Stimulated activated CD4-positive, alpha-beta T cell treated with anti-CD3 and anti-CD28 coated beads, TNF-alpha, amount 100 ng/mL, for 48 hours (primary cell): ENCODE data around the gene TRAF7.

ENCODE experiments used
- DNase-seq, 3 donors: peaks; one replicate each; pipeline ENCODE4 v3.0.0-alpha.2; 2020; ENCODE audit warnings: low read depth in 3 of 3

Gene TRAF7

DNA sequence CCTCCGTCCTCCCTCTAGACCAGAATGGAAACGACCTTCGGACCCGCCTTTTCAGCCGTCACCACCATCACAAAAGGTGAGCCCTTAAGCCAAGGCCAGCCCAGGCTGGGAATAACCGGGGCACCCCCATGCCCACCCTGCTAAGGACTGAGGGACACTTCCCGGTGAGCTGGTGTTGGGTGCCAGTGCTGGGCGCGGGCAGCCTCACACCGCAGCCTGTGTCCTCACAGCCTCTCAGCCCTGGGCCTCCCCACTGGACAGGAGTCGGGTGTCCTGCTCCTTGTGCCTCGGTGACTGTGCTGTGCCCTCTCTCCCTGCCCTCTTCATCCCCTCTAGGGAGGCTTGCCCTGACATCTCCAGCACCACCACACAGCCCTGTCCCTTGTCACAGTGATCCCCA lies 10.3 kb downstream of the TRAF7 start:
- no peak for DNase-seq

DNA sequence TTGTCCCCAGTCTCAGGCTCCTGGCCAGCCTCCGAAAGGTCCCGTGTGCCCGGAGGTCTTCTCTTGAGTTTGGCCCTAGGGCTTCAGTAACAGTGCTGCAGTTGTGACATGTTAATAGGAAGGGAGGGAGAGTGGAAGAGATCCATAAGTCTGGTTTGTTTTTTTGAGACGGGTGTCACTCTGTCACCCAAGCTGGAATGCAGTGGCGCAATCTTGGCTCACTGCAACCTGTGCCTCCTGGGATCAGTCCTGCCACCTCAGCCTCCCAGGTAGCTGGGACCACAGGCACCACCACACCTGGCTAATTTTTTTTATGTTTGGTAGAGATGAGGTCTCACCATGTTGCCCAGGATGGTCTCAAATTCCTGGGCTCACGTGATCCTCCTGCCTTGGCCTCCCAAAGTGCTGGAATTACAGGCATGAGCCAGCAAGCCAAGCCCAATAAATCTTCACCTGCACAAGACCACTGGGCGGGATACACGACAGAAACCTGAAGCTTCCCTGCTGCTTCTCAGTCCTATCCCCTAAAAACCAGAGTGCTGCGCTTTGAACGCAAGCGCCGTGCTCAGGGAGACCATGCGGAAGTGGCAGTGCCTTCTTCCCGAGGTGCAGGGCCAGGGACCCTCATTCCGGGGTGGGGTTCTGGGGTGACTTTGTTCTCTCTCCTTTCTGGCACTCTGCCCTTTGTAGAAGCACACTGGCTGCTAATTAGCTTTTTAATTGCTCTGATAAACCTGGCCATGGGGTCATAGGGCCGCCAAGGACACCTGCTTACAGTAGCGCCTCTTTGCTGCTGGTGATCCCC lies 10.9 kb downstream of the TRAF7 start:
- DNase-seq, result no peak

DNA sequence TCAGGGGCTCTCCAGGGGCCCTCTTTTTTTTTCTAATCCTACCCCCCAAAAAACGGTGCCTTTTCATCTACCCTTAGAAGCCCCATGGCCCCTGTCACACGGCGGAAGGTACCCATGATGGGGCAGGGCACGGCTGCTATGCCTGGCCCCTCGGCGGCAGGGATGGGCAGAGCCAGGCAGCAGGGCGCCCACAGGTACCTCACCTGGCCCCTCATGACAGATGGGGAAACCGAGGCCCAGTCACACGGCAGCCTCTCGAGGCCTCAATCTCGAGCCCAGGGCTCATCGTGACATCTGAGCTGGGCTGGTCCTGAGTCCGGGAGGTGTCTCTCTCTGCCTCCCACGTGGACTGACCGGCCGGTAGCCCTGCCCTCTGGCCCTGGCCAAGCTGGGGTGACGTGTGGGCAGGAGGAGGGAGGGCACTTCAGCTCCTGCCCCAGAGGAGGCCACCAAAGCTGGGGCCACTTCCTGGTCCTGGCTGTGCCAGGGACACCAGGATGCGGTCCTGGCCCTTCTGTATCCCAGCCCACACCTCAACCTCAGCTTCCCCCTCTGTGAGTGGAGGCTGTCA lies 11.6 kb downstream of the TRAF7 start:
- no peak for DNase-seq

DNA sequence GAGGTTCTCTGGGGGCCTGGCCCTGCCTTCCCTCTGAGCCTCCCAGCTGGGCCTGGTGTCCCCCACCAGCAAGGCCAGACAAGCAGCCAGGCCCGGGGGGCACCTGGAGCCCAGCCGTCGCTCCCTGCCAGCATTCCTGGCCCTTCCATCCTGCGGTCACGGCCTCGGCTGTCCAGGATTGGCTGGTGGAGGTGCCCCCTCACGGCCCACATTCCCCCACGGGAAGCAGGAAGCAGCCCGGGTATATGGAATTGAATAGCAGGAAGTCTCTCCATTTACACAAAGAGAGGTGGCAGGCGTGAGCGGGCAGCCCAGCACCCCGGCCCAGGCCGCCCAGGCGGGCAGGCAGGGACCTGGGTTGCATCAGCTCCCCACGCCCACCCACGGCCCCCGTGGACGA lies 14.5 kb downstream of the TRAF7 start:
- no peak for DNase-seq

DNA sequence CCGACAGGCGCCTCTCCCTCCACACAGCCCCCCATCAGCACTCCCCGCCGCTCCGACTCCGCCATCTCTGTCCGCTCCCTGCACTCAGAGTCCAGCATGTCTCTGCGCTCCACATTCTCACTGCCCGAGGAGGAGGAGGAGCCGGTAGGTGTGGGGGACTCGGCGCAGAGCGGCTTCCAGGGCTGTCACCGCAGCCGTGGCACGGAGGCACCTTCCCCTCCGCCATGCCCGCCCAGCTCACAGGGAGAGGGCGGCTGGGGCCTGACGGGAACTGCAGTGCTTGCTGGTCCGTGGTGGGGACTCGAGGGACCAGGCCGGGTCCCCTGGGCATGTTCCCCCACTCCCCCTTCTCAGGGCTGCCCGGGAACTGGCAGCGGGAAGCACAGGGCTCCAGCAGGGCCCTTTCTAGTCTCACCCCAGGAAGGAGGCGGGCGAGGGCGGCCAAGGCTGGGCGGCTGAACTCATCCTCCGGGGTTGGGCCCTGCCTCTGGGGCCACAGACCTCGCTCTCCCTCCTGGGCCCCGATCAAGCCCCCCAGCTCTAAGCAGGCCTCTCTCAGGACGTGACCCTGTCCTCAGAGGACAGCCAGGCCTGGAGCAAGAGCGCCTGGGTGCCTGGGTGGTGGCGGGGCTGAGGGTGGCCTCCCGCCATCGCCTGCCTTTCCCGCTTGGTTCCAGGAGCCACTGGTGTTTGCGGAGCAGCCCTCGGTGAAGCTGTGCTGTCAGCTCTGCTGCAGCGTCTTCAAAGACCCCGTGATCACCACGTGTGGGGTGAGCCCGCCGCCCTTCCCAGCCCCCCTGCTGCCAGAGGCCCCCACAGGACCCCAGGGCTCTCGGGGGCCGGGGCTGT lies 15.2 kb downstream of the TRAF7 start:
- DNase-seq, result no peak

DNA sequence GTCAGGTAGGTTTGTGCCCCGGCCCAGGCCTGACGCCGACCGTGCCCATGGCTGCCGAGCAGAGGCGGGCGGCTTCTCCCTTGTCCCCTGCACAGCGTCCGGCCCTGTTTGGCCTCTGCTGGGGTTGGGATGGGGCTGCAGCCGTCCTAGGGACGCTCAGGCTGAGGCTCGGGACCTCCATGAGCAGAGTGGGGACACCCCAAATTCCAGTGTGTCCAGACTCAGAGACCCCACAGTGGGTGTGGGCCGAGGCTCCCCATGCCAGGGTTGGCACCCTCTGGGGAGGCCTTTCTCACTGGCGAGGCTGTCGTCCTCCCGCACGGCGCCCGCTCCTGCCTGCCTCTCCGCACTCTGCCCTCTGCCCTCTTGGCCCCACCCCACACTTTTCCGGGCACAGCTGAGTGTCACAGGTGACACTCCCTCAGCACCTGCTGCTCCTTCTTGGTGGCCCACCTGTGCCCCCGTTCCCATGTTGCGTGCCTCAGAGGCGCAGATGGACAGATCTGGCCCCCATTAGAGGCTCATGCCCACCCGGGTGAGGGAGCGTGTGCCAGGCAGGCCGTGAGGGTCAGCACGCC lies 16.1 kb downstream of the TRAF7 start:
- no peak for DNase-seq

DNA sequence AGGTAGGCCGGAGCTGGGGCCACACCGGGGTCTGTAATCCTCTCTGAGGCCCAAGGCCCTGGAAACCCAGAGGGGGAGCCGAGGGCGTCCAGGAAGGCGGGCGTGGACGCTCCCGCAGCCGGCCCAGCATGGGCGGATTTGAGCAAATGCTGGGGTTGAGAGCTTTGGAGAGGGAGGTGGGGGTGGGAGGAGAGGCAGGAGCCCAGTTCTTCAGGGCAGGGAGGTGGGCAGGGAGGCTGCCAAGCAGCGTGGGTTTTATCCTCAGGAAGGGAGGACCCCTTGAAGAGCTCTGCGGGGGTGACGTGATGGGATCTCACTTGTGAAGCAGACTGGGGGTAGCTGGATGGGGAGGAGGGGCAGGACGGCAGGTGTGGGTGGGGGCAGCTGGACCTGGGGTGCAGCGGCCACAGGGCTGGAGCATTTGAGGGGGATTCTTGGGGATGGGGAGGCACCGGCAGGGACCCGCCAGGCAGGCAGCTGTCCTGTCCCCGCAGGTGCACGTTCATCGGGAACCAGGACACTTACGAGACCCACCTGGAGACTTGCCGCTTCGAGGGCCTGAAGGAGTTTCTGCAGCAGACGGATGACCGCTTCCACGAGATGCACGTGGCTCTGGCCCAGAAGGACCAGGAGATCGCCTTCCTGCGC lies 17.2 kb downstream of the TRAF7 start:
- no peak for DNase-seq

DNA sequence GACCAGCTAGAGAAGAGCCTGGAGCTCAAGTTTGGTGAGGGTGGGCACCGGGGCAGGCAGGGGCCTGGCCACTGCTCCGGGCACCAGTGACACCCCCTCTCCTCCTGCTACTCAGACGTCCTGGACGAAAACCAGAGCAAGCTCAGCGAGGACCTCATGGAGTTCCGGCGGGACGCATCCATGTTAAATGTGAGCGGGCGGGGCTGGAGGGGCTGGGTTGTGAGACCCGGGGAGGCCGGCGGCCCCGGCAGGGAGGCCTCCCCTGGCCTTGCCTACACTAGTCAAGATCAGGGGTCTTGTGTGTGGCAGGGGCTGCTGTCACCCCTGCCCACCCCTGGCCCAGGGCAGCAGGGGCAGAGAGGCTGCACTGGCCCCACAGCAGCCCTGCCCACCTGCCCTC lies 17.8 kb downstream of the TRAF7 start:
- DNase-seq, result no peak

DNA sequence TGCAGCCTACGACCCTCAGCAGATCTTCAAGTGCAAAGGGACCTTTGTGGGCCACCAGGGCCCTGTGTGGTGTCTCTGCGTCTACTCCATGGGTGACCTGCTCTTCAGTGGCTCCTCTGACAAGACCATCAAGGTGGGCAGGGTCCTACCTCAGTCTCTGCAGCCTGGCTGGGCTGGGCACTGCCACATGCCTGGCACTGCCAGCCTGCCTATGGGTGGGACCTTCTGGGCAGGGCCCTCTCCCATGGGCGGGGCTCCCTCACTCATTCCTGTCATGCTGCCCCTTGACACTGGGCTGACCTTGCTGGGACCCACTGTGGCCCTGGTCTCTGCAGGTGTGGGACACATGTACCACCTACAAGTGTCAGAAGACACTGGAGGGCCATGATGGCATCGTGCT lies 18.3 kb downstream of the TRAF7 start:
- DNase-seq, result no peak

DNA sequence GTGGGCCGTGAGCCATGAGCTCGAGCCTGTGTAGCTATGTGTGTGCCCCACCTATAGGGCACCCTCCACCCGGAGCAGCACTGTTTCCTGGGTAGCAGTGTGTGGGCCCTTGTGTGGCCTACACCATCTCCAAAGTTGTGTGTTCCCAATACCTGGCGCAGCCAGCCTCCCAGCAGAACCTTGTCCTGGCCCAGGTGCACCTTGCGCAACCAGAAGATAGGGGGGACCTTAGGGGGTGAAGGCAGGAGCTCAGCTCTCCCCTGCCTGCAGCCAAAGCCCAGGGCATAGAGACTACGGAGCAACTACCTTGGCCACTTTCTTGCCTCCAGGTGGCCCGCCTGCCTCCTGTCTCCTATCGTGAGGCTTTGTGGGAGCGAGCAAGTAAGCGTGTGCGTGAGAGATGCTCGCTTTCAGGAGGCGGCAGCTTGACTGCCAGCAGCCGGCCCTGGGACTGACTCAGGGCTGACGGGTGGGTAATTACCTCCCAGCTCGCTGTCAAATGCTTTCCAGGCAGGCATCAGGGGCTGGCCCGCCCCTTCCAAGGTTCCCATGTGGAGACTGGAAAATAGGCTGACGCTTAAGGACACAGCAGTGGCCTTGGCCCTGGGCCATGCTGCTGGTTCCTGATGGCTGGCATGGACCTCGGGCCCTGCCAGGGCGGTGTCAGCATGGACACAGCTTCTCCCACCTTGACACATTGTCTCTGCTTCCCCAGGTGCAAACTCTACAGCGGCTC lies 19.0 kb downstream of the TRAF7 start:
- DNase-seq, result no peak

DNA sequence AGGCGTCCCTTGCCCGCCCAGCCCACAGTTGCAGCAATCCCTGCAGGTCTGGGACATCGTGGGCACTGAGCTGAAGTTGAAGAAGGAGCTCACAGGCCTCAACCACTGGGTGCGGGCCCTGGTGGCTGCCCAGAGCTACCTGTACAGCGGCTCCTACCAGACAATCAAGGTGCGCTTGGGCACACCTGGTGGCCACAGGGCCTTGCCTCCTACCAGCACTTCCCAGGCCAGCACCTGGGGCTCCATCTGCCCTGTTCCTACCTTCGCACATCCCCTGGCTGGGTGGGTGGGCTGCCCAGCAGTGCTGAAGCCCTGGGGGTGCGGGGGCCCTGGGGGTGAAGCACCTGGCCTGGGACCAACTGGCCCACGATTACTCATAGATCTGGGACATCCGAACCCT lies 19.9 kb downstream of the TRAF7 start:
- no peak for DNase-seq

DNA sequence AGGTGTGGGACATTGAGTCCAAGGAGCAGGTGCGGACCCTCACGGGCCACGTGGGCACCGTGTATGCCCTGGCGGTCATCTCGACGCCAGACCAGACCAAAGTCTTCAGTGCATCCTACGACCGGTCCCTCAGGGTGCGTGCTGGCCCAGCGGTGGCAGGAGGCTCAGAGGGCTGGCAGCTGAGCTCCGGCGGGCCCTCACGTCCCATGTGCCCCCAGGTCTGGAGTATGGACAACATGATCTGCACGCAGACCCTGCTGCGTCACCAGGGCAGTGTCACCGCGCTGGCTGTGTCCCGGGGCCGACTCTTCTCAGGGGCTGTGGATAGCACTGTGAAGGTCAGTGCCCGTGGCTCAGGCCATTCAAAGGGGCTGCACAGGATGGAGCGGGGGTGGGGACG lies 20.5 kb downstream of the TRAF7 start:
- DNase-seq, result no peak

DNA sequence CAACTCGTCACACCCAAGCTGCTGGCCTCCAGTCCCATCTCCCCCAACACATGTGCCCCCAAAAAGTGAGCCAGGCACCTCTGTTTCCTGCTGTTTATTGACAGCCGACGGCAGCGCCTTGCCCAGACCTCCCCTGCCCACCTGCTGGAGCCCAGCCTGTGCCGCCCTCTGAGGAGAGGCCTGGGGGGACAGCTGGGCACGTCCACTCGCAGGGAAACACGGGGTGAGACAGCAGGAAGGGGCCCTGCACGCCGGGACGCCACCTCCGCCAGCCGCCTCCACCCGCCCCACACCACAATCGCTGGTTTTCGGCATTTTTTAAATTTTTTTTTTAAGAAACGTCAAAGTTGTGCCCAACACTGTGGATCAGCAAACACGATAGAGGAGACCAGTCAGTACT lies 21.5 kb downstream of the TRAF7 start:
- no peak for DNase-seq

DNA sequence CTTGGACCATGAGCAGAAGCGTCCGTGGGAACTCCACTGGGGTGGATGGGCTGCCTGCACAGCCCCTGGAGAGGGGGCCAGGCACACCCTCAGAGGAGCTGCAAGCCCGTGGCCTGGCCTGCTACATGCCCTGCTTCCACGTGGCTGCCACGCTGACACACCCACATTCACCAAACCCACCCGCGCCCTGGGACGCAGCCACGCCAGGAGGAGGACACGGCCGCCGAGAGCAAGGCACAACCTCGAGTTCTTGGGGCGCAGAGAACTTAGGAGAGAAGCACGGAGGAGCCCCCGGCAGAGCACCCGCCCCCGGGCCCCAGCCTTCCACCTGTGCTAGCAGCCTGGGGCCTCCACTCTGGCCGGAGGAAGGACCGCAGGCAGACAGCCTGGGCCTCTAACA lies 22.0 kb downstream of the TRAF7 start:
- no peak for DNase-seq

DNA sequence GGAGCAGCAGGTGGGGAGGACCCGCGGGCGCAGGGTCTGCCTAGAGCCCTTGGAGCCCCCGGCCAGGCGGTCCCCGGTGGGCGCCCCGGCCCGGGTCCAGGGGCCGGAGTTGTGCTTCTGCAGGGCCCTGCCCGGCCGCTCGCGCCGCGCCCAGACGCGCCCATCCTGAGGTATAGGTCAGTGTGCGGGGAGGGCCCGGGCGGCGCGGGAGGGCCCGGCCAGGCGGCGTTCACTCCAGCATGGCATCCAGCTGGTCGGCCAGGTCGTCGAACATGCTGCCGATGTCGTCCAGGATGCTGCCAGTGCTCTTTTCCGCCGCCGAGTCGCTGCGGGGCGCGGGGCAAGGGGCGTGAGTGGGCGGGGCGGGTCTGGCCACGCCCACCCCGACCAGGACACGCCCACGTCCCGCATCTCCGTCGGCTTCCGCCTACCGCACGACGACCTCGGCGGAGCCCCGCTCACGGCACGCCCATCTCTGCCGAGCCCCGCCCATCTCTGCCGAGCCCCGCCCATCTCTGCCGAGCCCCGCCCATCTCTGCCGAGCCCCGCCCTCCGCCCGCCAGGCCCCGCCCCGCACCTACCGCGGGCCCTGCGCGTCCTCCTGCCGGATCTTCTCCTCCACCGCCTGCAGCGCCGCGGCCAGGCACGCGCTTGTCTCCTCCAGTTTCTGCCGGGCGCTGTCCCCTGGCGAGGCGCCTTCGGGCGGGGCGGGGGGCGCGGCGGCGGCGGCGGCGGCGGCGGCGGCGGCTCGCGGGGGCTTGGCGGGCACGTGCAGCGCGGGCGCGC lies 22.9 kb downstream of the TRAF7 start:
- peak; percentile 13 to 25 (median 22) for DNase-seq

DNA sequence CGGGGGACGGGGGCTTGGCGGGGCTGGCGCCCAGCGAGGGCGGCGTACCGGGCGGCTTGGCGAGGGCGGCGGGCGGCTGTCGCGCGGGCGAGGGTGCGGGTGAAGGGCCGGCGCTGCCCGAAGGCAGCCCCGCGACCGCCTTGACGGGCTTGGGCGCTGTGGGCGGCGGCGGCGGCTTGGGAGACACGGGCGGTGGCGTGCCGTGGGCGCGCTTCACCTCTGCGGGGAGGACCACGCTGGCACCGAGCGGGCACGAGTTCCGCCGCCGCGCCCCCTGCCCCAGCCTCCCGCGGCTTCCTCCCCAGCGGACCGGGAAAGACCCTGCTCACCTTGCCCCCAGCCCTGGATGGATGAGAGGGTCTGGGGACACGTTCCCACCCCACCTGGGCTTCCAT lies 23.5 kb downstream of the TRAF7 start:
- DNase-seq, result no peak

DNA sequence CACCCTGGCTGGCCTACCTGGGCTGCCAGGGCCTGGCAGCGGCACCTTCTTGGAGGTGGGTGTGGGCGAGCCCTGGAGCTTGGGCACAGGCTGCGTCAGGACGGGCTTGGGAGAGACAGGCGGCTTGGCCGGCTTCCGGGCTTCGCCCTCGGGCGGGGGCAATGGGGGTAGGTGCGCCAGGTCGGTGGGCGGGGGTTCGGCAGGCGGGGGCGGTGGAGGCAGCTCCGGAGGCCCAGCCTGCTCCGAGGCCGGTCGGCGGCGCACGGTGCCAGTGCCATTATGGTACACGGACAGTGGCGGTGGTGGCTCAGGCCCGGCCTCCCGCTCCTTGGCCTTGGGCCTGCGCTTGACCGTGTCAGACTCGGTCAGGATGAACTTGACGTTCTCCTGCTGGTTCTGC lies 24.0 kb downstream of the TRAF7 start:
- DNase-seq, result no peak

DNA sequence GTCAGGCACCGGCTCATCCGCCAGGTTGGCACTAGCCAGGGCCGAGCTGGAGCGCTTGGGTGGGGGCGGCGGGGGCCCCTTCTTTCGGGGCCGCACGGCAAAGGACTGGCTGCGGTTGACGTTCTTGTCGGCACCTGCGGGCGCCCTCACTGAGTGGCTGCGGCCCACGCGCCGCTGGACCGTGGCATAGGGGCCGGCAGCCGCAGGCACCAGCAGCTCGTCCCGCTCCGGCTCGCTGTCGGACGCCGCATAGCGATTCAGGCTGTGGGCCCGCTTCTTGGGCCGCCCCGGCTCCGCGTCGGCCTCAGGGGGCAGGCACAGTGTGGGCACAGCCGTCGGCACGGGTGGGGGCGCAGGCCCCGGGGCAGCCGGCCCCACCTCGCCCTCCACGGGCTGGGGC lies 24.9 kb downstream of the TRAF7 start:
- DNase-seq, result no peak

DNA sequence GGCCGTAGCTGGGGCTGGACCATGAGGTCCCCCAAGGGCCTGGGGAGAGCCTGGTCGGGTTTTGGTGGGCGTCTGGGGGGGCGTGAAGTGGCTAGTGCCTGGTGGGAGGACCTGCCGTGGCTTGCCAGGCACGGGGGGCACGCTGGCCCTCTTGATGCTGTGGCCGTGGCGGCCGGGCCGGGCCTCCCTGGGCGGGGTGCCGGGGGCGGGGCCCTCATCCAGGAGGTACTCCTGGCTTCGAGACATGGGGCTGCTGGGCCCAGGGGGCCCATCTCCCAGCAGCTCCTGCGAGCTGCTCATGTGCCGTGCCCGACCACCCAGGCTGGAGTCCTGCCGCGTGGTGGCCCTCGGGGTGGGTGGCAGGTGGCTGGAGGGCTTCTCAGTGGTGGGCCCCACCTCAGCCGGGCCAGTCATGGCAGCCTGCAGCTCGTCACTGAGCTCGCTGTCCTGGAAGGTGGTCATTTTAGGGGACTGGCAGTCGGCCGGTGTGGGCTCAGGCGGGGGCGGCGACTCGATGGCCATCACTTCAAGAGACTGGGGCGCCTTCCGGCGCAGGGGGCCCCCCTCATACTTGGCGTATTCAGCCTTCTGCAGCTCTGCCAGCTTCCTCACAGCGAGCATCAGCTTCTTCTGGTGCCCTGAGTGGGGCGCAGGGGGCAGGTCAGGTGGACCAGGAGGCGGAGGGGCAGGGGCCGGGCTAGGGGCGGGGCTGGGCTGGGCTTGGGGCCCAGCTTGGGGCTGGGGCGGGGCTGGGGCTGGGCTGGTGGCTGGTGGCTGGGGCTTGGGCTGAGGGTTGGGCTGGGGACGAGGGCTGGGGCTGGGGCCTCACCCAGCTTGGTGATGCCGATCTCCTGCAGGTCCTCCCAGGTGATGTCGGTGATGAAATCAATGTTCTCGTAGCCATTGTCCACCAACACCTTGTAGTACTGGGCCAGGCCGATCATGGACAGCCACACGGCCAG lies 25.7 kb downstream of the TRAF7 start:
- DNase-seq, result no peak
